ENCODE measurements around the gene MAP2K7. TPM values are rescaled to one million over a fixed set of nuclear protein-coding genes. Genes with fewer than 3 reads are reported as not detected.

Gene MAP2K7
- total RNA-seq, 1 donor from 2014 or later = 24.2 TPM

- intact Hi-C loops (cut with micrococcal nuclease) = no loop called here
- no peak overlapping the region for H3K4me3 ChIP-seq
- DNase-seq = no peak
- H3K27me3 ChIP-seq (ENCODE audit: low read depth) = peaks cover 5% of the 10 kb centered on the region
- no peak for TF ChIP-seq CTCF (IDR thresholded peaks at IDR 0.05; ENCODE audit: borderline replicate concordance)
- no peaks in the 10 kb centered on the region for H3K9me3 ChIP-seq (replicated peaks)
- H3K36me3 ChIP-seq = peaks cover 64% of the 10 kb centered on the region
- H3K27ac ChIP-seq (replicated peaks) = no peak overlapping the region
- H3K4me1 ChIP-seq = peaks cover 42% of the 10 kb centered on the region
Observed at GRCh38 chr19:7909471-7910067, 5.9 kb downstream of the MAP2K7 start.

- DNase-seq = no peak
- intact Hi-C loops (cut with micrococcal nuclease) = no loop called here
- peaks cover 15% of the 10 kb centered on the region for H3K27me3 ChIP-seq (ENCODE audit: low read depth)
- H3K9me3 ChIP-seq (replicated peaks) = no peaks in the 10 kb centered on the region
- H3K27ac ChIP-seq (replicated peaks) = no peak overlapping the region
- no peak for TF ChIP-seq CTCF (IDR thresholded peaks at IDR 0.05; ENCODE audit: borderline replicate concordance)
- H3K4me1 ChIP-seq = peaks cover 34% of the 10 kb centered on the region
- peaks cover 64% of the 10 kb centered on the region for H3K36me3 ChIP-seq
- H3K4me3 ChIP-seq = no peak overlapping the region
Observed at GRCh38 chr19:7910321-7911161, 6.9 kb downstream of the MAP2K7 start.

- H3K36me3 ChIP-seq = peaks cover 54% of the 10 kb centered on the region
- no peak for TF ChIP-seq CTCF (IDR thresholded peaks at IDR 0.05; ENCODE audit: borderline replicate concordance)
- no peak for DNase-seq
Observed at GRCh38 chr19:7911508-7912143, 7.9 kb downstream of the MAP2K7 start.

GRCh38 chr19:7912144-7912696 is 8.5 kb downstream of the MAP2K7 start:
- Histone ChIP-seq H3K4me1 (peaks cover 35% of the 10 kb centered on the region), H3K4me3 (no peak overlapping the region), H3K9me3 (replicated peaks) (no peaks in the 10 kb centered on the region), H3K36me3 (peaks cover 52% of the 10 kb centered on the region), H3K27ac (replicated peaks) (no peak overlapping the region), H3K27me3 (ENCODE audit: low read depth) (peaks cover 32% of the 10 kb centered on the region)
- no peak for TF ChIP-seq CTCF (IDR thresholded peaks at IDR 0.05; ENCODE audit: borderline replicate concordance)
- intact Hi-C loops (cut with micrococcal nuclease) = no loop called here
- no peak for DNase-seq

More at GRCh38 chr19:7911508-7912143, 7.9 kb downstream of the MAP2K7 start:
- H3K27ac ChIP-seq (replicated peaks) = no peak overlapping the region
- intact Hi-C loops (cut with micrococcal nuclease) = no loop called here
- H3K4me3 ChIP-seq = no peak overlapping the region
- peaks cover 26% of the 10 kb centered on the region for H3K27me3 ChIP-seq (ENCODE audit: low read depth)
- H3K4me1 ChIP-seq = peaks cover 34% of the 10 kb centered on the region
- no peaks in the 10 kb centered on the region for H3K9me3 ChIP-seq (replicated peaks)

GRCh38 chr19:7912697-7913564 is 9.3 kb downstream of the MAP2K7 start:
- H3K9me3 ChIP-seq (replicated peaks) = no peaks in the 10 kb centered on the region
- no peak for TF ChIP-seq CTCF (IDR thresholded peaks at IDR 0.05; ENCODE audit: borderline replicate concordance)
- peaks cover 35% of the 10 kb centered on the region for H3K4me1 ChIP-seq
- no peak for DNase-seq
- intact Hi-C loops (cut with micrococcal nuclease) = no loop called here
- no peak overlapping the region for H3K4me3 ChIP-seq
- H3K27ac ChIP-seq (replicated peaks) = no peak overlapping the region
- peaks cover 48% of the 10 kb centered on the region for H3K36me3 ChIP-seq
- H3K27me3 ChIP-seq (ENCODE audit: low read depth) = peaks cover 39% of the 10 kb centered on the region
